GM18867 (cell line): ENCODE measurements around the gene PRKCE.

Experiments used
- ATAC-seq: cut with Tn5 transposase; IDR thresholded peaks from one replicate; pipeline ENCODE4 v1.9.1; 2021; ENCODE audit warnings: mild to moderate bottlenecking, moderate library complexity; ENCODE audit not compliant: unreplicated experiment

The PRKCE gene

DNA sequence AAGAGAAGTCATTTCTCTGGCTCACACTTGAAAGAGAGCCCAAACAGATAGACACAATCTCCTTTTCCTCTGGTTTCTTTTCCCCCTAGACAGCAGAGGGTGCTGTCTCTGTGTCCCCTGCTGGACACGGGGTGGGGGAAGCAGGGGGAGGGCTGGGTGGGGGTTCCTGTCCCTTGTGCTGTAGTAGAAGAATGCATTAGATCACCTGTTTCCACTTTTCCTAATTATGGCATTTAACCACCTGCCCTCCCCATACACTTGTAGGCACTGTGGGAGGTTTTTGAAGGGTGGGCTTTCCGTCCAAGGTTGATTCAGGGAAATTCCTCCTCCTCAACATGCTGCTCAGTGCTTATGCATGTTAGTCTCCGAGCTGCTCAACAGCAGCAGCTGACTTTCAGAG, 439.5 kb downstream of the PRKCE start:
- no peak for ATAC-seq

DNA sequence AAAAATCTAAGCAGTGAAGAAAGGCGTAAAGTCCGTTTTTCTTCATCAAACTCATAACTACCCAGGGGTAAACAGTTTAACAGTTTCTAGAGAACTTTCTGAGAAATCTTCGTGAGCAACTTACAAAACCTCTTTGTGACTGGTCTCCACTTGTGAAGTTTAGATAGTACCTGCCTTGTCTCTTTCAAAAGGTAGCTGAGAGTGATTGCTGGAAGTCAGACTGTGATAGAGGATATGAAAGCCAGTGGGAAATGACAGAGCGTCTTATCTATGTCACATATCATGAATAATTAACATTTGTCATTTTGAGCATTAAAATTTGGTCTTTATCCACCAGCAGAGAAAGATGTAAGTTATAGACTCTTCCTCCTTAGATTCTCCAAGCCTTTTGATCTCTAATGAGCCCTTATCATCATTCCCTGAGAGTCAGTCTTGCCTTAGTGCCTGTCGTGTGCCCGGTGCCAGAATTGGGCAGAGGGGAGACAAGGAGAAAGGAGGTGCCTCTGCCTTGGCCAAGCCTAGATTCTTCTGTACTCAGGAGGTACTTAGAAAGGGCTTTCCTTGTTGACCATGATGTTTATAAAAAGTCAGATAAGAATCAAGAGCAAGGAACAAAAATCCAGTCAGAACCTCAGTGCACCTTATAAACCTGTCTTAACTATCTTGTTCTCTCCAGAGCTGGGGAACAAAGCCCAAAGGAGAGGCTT, 440.6 kb downstream of the PRKCE start:
- no peak for ATAC-seq

DNA sequence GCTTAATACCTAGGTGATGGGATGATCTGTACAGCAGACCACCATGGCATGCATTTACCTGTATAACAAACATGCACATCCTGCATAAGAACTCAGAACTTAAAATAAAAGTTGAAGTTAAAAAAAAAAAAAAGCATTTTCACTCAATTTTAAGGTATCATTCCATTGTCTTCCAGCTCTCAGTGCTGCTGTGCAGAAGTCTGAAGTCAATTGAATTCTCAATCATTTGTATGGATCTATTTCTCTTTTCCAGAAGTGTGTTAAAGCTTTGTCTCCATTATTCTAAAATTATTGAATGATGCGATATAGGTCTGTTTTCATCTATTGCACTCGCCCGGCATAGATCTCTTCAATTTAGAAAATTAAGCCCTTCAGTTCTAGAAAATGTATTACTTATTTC, 443.2 kb downstream of the PRKCE start:
- no peak for ATAC-seq

DNA sequence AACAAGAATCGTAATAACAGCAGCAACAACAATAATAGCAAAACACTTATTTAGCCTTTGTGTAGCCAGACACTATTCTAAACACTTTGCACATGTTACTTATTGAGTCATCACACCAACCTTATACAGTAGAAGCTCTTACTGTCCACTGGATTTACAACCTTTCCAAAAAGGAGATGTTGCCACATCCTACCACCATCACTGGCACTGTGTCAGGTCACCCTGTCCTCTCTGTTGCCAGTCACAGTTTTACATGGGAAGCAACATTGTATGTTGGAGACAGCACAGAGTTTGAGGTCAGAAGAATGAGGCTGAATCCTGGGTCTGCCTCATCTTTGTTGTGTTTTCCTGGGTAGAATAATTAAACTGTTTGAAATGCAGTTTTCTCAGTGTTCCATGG, 444.4 kb downstream of the PRKCE start:
- no peak for ATAC-seq

DNA sequence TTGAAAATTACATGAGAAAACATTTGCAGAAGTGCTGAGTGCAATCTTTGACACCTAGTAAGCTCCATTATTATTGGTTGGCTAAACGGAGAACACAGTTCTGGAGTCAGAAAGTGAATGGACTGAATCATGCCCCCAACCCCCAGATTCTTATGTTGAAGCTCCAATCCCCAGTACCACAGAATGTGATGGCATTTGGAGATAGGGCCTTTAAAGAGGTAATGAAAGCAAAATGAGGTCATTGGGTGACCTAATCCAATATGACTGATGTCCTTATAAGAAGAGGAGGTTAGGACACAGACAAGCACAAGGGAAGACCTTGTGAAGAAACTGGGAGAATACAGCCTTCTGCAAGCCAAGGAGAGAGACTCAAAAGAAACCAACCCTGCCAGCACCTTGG, 444.8 kb downstream of the PRKCE start:
- ATAC-seq: no peak

DNA sequence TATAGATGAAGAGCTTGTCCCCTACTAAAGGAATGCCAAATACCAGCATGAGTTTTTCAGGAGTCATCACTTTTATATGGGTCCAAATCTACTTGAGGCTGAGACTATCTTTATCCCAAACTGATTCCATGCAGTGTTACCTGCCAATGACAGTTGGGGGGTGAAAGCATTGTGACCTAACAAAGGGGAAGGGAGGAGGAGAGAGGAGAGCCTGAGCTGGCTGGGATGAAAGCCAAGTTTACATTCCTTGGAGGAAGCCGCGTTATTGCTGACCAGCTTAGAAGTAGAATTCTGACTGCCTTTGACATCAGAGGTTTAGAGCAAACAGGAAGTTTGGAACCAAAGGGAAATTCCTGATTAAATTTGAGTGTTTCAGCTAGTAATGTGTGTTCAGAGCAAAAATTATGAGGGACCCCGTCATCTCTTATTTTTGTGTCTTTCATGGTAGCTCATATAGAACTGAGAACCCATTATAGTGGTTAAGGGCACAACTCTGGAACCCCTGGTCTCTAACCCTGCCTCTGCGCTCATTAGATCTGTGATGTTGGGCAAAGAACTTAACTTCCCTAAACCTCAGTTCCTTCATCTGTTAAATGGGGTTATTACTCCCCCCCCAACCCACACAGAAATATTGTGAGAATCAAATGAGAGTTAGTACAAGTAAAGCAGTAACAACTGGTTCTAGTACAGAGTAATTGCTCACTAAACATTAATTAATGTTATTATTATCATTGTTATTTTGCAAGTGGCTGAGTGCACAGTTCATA, 446.4 kb downstream of the PRKCE start:
- ATAC-seq: no peak

DNA sequence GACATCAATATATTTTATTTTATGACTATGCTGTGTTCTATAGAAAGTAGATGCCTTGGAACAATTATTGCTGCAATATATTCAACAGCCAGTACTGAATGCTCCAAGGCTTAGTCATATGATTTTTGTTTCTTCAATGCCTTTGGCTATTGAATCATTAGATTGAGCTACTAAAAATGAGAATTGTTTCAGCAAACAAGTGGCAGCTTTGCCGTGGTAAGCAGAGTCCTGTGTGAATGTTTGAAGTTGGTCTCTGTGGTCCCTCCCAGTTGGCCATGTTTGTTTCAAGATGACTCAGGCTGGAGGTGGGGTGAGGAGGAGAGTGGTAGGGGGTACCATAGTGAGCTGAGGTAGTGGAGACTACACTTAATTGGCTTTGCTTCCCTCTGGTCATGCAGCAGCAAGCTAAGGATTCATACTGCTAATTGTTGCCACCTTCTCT, 447.2 kb downstream of the PRKCE start:
- no peak for ATAC-seq

DNA sequence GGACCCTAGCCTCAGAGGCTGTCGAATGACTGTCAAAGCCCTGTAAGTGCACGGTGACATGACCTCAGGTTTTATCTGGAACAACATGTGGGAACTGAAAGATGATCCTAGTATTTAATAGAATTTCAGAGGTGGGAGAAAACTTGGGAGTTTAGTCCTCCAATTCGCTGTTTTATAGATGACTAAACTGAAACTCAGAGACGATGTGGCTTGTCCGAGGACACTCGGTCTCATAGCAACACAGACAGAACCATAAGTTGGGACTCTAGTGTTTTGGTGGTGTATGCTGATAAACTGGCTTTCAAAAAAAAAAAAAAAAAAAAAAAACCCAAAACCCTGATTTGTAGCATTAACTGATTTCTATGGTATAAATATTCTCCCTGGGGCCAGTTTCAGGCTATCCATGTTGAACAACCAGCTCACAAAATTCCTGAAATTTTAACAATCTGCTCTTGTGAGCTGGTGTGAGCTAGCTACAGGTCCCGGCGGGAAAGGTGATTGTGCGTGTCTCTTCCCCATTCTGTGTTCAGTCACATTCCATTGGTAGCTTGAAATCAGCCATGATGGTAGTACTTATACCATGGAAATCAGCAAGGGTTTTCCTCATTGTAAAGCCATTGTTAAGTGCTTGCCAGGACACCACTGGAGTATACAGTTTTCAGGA, 450.2 kb downstream of the PRKCE start:
- ATAC-seq: no peak

DNA sequence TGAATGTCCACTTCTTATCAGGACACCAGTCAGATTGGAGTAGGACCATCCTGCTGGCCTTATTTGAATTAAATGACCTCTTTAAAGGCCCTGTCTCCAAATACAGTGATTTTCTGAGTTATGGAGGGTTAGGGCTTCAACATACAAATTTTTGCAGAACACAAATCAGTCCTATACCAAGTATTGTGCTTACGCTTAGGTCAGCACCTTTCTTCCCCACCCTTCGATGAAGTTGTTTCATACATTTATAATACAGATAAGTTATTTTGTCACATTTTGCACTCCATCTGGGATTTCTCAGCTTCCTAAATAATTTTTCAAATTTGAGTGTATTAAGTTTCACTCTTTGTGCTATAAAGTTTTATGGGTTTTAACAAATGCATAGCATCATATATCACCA, 455.2 kb downstream of the PRKCE start:
- no peak for ATAC-seq

DNA sequence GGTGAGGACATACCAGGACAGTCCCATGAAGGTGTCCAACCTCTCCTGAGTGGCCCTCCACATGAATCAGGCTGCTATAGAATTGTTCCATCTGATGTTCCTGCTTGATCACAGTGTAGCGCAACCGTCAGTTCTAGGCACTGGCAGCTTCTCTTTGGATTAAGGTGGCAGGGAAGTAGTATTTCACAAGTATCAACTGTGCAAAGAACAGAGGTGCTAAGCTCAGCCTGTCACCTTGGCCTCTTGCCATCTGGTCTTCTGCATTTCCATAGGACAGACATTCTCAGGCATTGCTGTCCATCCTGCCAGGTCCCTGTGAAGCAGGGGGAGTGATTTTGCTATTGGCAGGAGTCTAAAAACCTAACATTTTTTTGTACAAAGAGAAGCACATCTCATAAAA, 463.5 kb downstream of the PRKCE start:
- no peak for ATAC-seq

DNA sequence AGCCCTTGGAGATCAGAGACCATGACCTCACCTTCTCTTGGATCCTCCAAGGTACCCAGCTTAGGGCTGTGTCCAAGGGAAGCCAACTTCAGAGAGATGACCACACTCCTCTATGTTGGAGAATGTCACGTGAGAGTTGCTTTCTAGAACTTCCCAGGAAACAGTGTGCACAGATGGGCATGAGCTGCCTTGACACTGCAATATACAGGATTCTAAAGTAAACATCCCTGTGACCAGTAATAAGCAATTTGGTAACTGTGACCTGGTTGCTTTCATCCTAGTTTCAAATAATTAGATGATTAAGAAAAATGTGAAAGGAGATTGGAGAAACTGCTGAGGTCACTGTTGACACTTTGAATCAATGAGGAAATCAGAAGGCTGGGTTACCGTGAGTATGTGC, 464.7 kb downstream of the PRKCE start:
- no peak for ATAC-seq

DNA sequence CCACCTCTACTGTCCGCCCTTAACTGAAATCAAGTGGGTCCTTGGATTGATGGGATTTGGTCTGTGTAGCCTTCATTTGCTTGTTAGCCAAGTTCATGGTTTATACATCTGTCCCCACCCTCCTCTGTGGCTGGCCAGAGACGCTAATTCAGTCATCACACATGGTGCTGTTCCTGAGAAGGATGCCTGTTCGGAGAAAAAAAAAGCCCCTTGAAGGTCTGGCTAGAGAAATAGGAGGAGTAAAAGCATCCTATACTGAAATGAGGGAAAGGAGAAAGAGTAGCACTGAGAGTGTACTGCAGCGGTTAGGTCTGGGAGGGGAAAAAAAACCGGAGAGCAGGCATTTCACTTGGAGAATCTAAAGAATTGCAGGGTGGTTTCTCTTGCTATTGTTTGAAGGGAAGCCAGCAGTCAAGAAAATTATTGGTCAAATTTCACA, 465.1 kb downstream of the PRKCE start:
- ATAC-seq: no peak

DNA sequence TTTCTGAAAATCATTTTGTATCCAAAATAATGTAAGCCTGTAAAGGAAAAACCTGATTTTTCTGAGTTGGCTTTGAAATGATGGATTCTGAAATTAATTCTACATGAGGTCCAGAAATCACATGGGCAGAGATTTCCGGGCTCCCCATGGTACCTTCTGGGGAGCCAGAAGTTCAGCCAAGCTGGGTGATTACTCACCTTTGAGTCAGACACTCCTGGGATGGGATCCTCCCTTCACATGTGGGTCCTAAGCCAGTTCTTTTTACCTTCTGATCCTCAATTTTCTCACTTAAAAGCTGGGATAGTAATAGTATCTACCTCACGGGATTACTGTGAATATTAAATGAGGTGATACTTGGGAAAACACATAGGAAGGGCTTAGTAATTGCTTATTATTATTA, 465.9 kb downstream of the PRKCE start:
- no peak for ATAC-seq

DNA sequence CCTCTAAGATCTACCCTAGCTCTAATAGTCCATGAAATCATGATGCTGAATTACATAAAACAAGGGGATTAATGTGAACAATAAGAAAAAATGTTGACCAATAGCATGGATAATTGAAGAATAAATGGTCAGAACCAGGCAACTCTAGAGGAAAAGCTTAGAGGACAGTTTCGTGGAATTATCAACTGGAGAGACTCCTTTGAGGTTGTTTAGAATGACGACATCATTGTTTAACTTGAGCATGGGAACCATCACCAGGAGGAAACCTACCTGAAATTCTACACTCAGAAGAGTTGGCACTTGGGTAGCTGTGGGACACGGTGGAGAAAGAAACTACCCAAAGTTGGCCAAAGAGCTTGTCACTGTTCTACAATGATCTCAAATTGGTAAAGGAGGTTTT, 466.5 kb downstream of the PRKCE start:
- ATAC-seq: no peak

DNA sequence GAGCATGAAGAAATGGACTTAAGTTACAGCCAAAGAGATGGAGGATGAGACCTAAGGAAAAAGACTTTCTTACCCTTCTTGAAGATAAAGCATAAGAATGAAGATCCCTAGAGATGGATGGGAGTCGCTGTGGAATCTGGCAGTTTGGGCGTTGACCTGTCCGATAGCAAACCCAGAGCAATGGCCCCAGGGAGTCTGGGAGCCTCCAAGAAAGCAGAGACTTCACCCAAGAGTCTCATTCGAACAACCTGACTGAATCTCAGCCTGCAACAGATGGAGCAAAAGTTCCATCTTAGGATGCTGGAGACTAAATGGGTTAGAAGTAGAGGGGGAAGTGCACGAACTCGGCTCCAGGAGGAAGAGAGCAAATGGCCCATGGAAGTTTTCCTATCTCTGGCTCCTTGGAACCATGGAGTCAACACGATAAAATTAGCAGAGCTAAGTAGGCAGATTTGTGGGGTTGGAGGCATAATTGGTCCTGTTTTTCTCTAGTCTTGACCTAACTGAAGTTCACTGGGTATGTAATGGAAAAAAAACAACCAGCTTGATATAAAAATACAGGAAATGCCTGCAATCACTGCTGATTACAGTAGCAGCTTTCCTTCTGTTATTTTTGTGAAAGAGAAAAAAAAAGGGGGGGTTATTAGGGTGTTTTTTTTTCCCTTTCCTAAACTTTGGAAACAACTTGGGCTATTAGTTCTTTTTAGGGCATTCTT, 467.3 kb downstream of the PRKCE start:
- no peak for ATAC-seq

DNA sequence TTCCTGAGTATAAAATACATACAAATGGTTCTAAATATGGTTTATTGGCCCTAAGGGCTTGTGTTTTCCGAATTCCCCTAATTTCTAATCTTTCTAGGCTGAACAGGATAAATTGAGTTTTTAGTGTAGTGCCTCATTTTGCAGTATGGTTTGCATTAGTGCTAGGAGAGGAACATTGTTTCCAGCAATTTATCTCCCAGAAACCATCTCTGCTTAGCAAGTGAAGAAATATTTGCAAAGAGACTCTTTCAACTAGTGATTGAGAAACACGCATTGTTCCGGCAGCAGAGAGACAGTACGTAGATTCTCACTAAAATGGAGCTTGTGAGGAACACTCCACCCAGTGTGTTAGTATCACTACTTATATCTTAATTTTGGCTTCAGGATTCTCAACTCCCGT, 468.0 kb downstream of the PRKCE start:
- ATAC-seq: no peak

DNA sequence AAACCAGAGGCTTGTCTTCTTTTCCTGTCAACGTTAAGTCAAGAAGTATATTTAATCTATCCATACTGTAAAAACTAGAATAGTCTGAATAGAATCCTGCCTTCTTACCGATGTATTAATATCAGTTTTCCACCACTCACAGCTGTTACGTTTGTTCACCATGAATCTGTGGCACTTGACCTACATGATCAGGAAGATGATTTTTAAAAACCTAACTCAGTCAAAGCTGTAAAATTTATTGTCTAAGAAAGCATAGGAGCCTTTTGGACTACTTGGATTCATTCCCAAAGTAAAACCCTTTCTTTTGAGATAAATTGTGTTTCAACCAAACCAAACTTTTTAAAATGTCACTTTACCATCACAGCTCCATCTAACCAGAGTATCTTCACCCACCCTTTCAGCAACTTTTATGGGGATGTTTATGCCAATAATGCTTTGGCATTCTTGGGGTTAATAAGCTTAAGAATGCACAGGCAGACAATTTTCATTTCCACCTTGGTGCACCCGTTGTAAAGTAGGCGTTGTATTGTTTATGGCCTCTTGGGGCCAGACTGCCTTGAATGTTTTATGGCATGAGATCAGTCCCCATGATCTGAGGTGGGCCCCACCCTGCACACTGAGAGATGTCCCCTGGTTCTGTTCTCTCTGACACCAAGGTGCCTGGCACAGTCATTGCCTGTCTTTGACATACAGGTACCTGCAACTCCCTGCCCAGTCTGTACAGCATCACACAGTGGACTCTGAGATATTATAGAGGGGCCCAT, 469.5 kb downstream of the PRKCE start:
- ATAC-seq: no peak

DNA sequence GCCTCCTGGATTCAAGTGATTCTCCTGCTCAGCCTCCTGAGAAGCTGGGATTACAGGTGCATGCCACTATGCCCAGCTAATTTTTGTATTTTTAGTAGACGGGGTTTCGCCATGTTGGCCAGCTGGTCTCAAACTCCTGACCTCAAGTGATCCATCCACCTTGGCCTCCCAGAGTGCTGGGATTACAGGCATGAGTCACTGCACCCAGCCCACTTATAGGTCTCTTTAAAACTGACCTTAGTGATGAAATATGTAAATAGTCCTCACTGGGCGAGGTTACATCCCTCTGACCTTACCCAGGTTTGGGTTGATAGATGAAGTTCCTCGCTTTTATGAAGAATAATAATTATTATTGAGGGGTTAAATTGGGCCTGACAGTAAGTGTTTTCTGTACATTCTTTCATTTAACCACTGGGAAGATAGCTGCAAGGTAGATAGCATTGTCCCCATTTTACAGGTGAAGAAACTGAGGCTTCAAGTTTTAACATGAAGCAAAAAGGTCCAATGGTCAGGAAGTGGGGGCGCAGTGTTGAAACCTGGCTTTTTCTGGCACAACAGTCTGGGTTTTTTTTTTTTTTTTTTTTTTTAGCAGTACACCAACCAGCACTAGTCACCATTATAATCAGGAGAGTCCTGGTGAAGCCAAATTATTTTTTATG, 471.0 kb downstream of the PRKCE start:
- no peak for ATAC-seq

DNA sequence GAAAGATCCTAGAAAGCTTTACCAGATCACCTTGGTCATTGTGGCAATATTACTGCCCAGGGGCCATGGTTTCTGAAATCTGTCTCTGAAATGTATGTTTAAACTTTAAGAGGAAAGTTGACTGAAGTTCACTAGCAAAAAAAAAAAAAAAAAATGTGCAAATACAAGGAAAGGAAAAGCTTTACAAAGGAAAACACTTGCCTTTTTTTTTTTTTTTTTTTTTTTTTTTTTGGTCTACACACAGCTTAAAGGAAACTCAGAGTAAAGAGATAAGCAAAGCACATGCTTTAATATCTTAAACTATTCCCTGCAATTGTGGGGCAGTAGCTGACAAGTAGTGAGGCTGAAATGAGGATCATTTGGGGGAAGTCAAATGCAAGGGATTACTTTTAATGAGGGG, 471.5 kb downstream of the PRKCE start:
- ATAC-seq: no peak

DNA sequence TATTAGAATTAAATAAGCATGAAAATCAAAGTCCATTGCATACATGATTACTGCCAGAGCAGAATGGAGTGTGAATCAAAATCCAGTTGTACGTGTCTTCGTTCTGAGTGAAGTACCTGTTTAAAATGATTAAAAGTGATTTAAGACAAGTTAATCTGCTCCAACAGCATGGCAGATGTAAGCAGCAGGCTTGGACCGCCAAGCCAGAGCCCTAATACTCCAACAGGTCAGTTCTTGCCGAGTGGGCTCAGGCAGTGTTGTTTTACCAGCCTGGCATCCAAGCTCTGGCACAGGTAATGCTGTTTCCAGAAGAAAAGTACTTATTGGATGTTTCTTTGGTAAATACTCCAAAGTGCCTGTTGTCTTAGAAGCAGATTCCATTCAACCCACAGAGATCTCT, 474.3 kb downstream of the PRKCE start:
- ATAC-seq: no peak
